ENCODE measurements around the gene SAMD4A. TPM values are rescaled to one million over a fixed set of nuclear protein-coding genes. Genes with fewer than 3 reads are reported as not detected.

Gene SAMD4A
- total RNA-seq, 4 donors from 2014 or later, result 2.9 to 19.5 (median 3.9) TPM

DNA sequence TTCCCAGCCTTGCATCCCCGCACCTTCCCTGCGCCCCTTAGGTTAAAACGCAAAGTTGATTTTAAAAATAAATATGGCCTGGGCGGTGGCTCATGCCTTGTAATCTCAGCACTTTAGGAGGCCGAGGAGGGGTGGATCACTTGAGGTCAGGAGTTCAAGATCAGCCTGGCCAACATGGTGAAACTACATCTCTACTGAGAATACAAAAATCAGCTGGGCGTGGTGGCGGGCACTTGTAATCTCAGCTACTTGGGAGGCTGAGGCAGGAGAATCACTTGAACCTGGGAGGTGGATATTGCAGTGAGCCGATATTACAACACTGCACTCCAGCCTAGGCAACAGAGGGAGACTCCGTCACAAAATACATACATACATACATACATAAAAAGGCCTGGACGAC lies 239.7 kb downstream of the SAMD4A start:
- DNase-seq, result no peak
- WGBS, 2 donors, result 82 to 91% methylated on average over 7 to 10 of the region's 10 CpGs
- Histone ChIP-seq H3K9me3 (no peaks in the 10 kb centered on the region), H3K4me3 (no peak overlapping the region), H3K27me3 (peaks cover 0 to 40% (median 2%) of the 10 kb centered on the region in 4 donors), H3K4me1 (peaks cover 0 to 21% (median 7%) of the 10 kb centered on the region in 3 donors), H3K36me3 (no peaks in the 10 kb centered on the region), H3K27ac (no peak overlapping the region)
- intact Hi-C loops (cut with DNase I), result no loop called here
- TF ChIP-seq POLR2A (IDR thresholded peaks at IDR 0.05) (no peak), CTCF (IDR thresholded peaks at IDR 0.05) (no peak)

- intact Hi-C loops (cut with DNase I), result no loop called here
- H3K9me3 ChIP-seq, result no peaks in the 10 kb centered on the region
- WGBS, 2 donors, result 60 to 92% methylated on average over 1 to 5 of the region's 6 CpGs
Measured at GRCh38 chr14:54807428-54807827, 240.5 kb downstream of the SAMD4A start.

GRCh38 chr14:54807881-54808280 lies 241.0 kb downstream of the SAMD4A start:
- Histone ChIP-seq H3K4me1 (peaks cover 0 to 21% (median 7%) of the 10 kb centered on the region in 3 donors), H3K4me3 (no peak overlapping the region), H3K36me3 (no peaks in the 10 kb centered on the region), H3K27ac (no peak overlapping the region), H3K27me3 (peaks cover 0 to 37% (median 0%) of the 10 kb centered on the region in 4 donors), H3K9me3 (no peaks in the 10 kb centered on the region)
- WGBS, 2 donors, result 82 to 100% methylated on average over 2 to 3 of the region's 7 CpGs
- DNase-seq, result no peak
- intact Hi-C loops (cut with DNase I), result no loop called here
- TF ChIP-seq POLR2A (IDR thresholded peaks at IDR 0.05), result no peak
- TF ChIP-seq CTCF (IDR thresholded peaks at IDR 0.05), result no peak

More at GRCh38 chr14:54807428-54807827, 240.5 kb downstream of the SAMD4A start:
- Histone ChIP-seq H3K4me3 (no peak overlapping the region), H3K4me1 (peaks cover 0 to 21% (median 7%) of the 10 kb centered on the region in 3 donors), H3K27ac (no peak overlapping the region), H3K36me3 (no peaks in the 10 kb centered on the region), H3K27me3 (peaks cover 0 to 39% (median 0%) of the 10 kb centered on the region in 4 donors)
- DNase-seq, result no peak
- TF ChIP-seq CTCF (IDR thresholded peaks at IDR 0.05) (no peak), POLR2A (IDR thresholded peaks at IDR 0.05) (no peak)

- Histone ChIP-seq H3K27ac (no peak overlapping the region), H3K9me3 (no peaks in the 10 kb centered on the region), H3K27me3 (peaks cover 0 to 30% (median 0%) of the 10 kb centered on the region in 4 donors), H3K4me3 (no peak overlapping the region), H3K4me1 (peaks cover 0 to 21% (median 7%) of the 10 kb centered on the region in 3 donors), H3K36me3 (no peaks in the 10 kb centered on the region)
- no peak for DNase-seq
- 77 to 82% methylated on average over 8 of the region's 8 CpGs for WGBS, 2 donors
- intact Hi-C loops (cut with DNase I), result no loop called here
- TF ChIP-seq CTCF (IDR thresholded peaks at IDR 0.05) (no peak), POLR2A (IDR thresholded peaks at IDR 0.05) (no peak)
Measured at GRCh38 chr14:54808326-54809161, 241.6 kb downstream of the SAMD4A start.

- Histone ChIP-seq H3K36me3 (no peaks in the 10 kb centered on the region), H3K27ac (no peak overlapping the region), H3K27me3 (peaks cover 0 to 19% (median 0%) of the 10 kb centered on the region in 4 donors), H3K4me1 (peaks cover 0 to 16% (median 7%) of the 10 kb centered on the region in 3 donors), H3K9me3 (no peaks in the 10 kb centered on the region), H3K4me3 (no peak overlapping the region)
- TF ChIP-seq CTCF (IDR thresholded peaks at IDR 0.05), result no peak
- TF ChIP-seq POLR2A (IDR thresholded peaks at IDR 0.05), result no peak
- DNase-seq, result no peak
- 86 to 90% methylated on average over 5 to 8 of the region's 8 CpGs for WGBS, 2 donors
- intact Hi-C loops (cut with DNase I), result no loop called here
Measured at GRCh38 chr14:54809767-54810166, 242.8 kb downstream of the SAMD4A start.

All from esophagus squamous epithelium (tissue), 5 donors.